ENCODE results near the gene RERE.
A peak's percentile ranks its signal among the peaks of the same experiment; 100 is the strongest.

RERE gene

DNA sequence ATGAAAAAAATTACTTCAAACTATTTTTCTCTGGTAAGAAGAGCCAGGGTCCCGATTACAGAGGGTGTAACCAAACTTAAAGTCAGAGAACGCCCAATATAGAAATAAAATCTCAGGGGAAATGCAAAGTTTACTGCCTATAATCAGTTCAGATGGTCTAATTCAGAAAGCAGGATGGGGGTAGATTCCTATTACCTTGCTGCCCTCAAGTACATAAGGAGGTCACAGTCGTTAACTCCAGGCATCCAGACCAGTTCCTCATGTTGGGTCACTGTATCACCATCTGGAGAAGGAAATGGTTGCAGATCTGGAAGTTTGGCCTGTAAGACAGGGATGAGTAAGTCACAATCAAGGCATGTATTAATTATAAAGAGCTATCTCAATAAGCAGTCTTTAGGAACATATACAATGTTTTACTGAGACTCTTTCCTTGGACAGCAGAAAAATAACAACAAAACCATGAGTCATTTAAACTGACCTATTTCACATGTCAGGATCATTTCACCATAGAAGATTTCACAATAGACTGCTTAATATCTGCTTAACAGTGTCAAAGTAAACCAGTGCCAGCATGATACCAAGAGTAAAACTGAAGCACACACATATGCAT is 320.1 kb downstream of the RERE start:
- DNase-seq = no peak

GRCh38 chr1:8496473-8496872 is 321.0 kb downstream of the RERE start:
- peak; percentile 63 for DNase-seq

DNA sequence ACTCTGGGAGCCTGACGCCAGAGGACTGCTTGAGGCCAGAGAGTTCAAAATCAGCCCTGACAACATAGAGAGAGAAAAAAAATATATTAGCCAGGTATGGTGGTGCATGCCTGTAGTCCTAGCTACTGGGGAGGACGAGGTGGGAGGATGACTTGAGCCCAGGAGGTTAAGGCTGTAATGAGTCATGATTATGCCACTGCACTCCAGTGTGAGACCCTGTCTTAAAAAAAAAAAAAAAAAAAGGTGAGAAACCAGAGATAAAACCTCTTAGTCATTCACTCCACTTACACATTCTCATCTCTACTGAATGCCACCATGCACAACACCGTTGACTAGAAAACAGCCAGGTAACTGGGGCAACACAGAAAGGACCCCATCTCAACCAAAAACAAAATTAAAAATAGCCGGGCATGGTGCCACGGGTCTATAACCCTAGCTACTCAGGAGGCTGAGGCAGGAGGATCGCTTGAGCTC is 321.5 kb downstream of the RERE start:
- DNase-seq = no peak

GRCh38 chr1:8494681-8495080 is 322.8 kb downstream of the RERE start:
- no peak for DNase-seq

DNA sequence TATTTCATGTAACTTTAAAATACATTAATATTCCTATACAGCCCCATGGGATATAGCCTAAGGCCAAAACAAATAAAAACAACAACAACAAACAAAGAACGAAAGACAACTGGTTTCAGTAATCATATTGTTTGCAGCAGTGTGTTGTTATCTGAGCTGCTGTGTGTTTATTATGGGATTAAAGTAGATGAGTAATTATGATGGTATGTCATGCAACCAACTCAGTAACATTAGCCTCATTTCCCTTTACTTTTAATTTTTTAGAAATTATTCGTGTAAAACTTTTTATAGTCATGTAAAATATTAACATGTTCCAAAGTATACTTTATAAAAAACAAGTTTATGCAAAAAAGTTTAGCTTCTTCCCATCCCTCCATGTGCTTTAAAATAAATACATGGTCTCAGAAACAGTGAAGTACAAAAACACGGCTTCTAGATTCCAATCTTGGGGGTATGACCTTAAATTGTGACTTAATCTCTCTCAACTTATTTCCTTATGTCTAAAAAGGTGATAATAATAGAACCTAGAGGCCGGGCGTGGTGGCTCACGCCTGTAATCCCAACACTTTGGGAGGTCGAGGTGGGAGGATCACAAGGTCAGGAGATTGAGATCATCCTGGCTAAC is 323.4 kb downstream of the RERE start:
- DNase-seq = no peak

GRCh38 chr1:8487249-8487648 is 330.2 kb downstream of the RERE start:
- DNase-seq = no peak

DNA sequence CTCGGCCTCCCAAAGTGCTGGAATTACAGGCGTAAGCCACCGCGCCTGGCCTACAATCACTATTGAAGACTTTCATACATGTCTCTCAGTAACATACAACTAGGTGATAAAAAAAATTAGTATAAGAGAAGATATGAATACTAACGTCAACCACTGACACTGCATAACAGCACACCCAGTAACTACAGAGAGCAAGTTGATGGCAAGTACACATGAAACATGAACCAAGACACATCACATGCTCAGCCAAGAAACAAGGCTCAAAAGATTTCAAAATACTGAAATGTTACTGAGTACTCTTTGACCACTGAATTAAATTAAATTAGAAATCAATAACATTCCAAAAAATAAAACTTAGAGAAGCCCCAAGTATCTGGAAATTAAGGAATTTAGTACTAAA is 331.4 kb downstream of the RERE start:
- no peak for DNase-seq

DNA sequence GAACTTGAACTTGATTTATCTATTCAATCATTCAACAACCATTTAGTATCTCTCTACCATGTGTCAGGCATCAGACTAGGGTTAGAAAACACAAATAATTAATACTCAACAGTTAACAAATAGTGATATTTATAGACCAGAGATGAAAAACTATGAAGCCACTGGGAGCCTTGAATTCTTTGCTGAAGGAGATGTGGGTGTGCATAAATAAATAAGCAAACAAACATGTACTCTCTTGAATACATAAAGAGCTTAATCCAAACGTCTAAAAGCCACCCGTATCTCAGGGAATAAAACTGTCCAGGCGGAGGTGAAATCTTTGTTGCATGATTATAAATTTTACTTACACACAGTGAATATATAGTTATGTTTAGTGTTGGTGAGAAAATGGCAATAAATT is 333.9 kb downstream of the RERE start:
- DNase-seq = no peak

GRCh38 chr1:8482979-8483381 is 334.5 kb downstream of the RERE start:
- DNase-seq = no peak

DNA sequence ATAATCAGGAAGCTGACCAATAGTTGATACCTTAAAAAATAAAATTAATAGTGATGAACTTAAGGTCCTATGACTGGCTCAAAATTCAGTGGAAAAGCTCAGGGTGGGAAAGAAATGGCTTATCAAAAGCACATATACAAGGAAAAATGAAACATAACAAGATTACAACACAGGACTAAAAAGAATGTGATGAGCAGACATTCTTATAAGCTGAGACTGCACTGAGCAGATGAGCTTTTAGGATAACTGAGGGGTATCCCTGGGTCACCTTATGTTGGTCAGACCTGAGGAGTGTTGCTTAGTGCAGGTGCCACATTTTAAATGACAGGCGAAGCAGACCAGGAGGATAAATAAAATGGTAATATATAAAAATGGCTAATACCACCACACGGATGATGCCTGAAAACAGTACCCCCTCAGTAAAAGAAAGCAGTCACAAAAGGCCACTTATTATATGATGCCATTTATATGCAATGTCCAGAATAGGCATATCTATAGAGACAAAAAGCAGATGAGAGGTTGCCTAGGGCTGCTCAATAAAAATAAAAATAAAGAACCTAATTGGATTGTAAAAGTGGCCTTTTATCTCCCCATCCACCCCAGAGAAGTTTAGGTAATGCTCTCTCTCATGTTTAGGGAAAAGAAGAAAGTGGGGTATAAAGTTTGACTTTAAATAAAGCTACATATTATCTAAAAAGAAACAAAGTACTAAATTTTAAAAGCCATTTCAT is 335.6 kb downstream of the RERE start:
- DNase-seq = no peak

DNA sequence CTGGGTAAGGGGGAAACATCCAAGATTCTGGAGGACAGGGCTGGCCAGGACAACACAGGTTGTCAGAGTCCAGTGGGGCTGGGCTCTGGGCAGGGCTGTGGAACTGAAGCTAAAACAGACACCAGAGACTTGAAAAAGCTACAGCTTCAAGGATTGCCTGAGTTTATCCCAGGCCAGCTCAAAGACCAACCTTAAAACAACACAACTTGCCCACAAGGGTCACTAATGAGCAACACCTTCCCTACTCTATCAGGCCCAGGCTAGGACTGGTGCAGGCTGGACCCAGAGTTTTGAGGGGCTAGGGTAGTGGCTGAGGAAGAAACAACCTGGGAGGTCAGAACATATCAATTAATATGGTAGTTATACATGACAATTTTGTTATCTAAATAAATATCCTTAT is 338.9 kb downstream of the RERE start:
- no peak for DNase-seq

DNA sequence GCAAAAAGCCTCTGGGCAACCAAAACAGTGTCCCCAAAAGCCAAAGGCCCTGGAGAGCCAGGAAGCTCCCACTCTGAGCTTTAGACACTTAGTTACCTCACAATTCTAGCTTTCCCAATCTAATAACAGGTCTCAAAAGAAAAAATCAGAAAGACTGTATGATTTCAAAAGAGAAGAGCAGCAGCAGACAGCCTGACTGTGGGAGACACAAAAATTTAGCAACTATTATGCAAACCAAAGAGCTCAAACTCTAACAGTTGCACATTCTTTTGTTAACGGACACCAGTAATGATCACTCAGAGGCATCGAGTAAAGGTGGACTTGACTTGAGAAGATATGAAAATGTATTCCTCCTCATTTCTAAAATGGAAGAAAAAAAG is 339.5 kb downstream of the RERE start:
- no peak for DNase-seq

GRCh38 chr1:8477166-8477982 is 340.1 kb downstream of the RERE start:
- DNase-seq = no peak

DNA sequence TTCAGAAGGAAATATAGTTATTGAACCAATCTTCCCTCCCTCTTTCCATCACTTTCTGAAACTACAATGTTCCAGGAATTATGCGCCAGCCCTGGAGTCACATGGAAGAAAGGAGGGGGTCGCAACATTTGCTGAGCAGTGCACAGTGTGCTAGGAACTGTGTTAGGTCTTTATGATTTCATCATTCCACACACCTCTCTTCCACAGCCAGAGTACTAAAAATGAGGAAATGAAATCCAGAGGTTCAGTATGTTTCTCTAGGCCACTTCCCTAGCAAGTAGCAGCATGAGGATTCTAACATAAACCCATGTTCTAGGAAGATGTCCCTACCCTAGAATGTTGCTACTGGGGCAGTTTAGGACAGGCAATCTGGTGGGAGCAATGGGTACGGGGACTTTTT is 341.4 kb downstream of the RERE start:
- DNase-seq = no peak

DNA sequence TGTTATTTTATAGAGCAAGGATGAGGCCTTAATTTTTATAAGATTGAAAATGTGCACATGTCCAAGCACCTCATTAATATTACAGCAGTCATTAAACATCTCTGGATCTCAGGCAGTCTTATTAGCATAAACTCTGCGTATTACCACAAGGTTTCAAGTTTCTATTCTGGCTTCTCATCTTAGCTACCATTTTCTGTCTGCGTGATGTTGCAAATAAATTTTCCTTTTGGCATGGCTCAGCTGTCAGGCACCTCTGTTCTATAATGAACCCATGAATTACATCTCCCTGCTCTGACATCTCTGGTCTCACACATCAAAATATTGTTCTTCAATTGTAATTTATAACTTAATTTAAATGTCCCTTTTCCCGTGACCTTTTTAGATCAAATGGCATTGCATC is 343.1 kb downstream of the RERE start:
- DNase-seq = no peak

GRCh38 chr1:8473891-8474300 is 343.5 kb downstream of the RERE start:
- no peak for DNase-seq

DNA sequence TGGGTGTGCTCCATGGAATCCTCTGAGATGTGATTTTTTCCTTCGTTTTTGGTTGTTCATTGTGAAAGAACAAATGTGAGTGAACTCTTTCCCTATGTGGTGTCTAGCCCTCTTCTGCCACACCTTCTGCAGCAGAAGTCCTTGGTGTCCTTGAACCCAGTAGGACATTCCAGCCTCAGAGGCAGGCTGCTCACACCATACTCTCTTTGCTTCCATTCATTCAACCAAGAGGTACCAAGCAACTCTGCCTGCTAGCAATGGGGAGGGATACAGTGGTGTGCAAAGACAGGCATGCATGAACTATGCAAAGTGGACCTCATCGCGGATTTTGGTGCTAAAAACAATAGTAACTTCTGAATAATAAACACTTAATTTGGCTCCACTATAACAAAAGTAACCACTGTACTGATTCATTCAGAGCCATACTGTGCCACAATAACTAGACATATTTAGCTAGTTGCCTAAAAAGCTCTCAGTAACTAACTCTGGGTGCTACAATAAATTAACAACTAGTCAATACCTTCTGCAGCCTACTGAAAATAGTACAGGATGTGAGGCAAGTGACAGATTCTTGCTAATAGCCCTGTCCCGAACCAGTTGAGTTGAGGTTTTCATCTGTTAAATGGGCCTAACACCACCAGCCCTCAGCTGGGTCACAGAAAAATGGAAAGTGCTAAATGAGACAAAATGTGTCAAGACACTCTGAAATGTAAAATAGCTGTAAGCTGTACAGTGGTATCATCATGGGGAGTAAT is 344.1 kb downstream of the RERE start:
- DNase-seq = no peak

DNA sequence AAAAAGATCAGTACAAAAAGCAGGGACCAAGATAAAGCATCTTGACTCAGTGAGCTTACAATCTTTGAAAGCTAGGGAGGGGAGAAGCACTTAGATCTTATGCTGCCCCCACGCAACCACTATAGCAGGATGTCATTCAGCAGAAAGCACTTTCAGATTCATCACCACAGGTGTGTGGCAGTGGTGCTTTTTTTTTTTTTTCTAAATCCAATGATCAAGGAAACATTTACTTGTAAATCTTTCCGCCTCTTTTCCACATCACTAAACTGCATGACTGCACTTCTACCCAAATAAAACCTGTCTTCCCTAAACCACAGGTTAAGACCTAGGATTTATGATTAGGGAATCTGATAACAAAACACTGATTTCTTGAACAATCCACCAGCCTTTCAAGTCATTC is 344.8 kb downstream of the RERE start:
- DNase-seq = peak; percentile 34

DNA sequence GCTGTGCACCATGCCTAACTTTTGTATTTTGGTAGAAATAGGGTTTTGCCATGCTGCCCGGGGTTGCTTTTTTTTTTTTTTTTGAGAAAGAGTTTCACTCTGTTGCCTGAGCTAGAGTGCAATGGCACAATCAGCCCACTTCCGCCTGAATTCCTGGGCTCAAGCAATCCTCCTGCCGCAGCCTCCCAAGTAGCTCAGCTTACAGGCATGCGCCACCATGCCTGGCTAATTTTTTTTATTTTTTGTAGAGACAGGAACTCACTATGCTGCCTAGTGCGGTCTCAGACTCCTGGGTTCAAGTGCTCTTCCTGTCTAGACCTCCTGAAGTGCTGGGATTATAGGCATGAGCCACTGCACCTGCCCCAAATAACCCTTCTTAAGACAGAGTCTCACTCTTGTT is 346.0 kb downstream of the RERE start:
- no peak for DNase-seq

GRCh38 chr1:8468751-8469150 is 348.7 kb downstream of the RERE start:
- DNase-seq = no peak

DNA sequence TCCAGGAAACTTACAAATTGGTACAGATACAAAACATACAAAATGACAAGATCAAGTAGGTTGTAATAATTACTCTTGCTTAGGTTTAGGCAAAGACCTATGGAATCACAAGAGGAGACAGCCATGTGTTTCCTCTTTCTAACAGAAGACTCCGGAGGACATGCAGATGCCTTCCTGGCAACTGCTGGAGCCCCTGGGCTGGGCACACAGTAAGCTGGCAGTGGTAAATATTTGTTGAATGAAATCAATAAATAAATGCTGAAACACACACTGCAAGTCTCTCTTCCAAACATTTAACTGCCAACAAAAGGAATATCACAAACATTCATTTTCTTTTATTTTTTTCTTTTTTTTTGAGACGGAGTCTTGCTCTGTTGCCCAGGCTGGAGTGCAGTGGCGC is 350.1 kb downstream of the RERE start:
- no peak for DNase-seq

DNA sequence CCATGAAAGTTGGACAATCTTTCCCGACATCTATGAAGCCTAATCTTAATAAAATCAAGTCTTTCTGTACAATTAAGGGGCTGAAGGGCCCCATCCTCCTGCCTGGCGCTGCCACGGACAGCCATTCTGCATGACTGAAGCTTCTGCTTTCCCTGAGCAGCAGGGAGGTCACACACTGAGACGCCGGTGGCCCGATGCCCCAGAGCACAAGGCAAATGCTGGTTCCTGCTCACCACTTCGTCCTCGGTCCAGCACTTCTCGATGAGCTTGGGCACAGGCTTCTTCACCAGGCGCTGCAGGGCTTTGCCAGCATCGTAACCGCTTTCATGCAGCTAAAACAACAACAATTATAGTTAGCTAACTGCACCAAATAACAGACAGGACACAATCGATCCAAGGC is 351.7 kb downstream of the RERE start:
- DNase-seq = no peak

DNA sequence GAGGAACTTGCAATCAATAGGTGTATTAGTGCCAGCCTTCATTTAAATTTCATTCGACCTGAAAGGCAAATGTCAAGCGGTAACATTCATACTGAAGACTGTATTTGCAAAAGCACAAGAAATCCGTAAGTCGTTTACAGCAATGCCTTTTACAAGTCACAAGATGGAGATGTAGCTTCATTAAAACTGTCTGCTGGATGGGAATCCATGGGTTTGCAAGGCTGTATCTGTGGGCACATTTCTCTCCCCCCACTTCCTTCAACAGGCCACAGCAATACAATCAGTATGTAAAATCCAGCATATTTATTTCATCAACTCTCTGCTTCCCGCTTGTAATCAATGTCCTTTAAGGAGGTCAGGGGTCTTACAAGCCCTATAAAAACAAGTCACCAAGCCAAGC is 352.4 kb downstream of the RERE start:
- no peak for DNase-seq

Measured in CD4-positive, alpha-beta T cell treated with Interleukin-15 for 1 hour (primary cell).